SH-SY5Y (cell line): ENCODE measurements around the gene OLIG2.

ENCODE experiments used
- GATA2 ChIP-seq: IDR thresholded peaks from 2 replicates; pipeline ENCODE4 v1.6.1; 2011; ENCODE audit warnings: mild to moderate bottlenecking, low read depth, low read length
- GATA3 ChIP-seq: IDR thresholded peaks from 2 replicates; pipeline ENCODE4 v1.6.1; 2011; ENCODE audit warnings: low read depth, mild to moderate bottlenecking, low read length, moderate library complexity

The OLIG2 gene

GRCh38 chr21:33058957-33059356, 33.2 kb downstream of the OLIG2 start:
- no peak for TF ChIP-seq GATA2
- TF ChIP-seq GATA3: no peak

DNA sequence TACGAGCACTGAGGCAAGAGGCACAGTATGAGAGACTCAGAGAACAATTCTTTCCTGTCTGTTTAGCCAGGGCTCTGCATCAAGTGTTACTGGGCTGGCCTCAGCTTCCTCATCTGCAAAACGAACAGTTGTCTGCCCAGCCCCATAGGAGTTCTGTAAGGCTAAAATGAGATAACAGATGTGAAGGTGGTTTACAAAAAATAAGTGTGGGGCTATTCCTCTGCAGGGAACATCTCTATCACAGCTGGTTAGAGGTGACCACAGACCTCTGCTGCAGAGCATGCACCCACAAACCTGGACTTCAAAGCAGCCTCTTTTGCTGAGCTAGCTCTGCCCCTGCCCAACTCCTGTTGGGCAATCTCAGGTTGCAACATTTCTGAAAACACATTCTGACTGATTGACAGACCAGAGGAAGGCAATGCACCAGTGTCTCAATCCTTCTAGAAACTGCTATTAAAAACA, 33.7 kb downstream of the OLIG2 start:
- TF ChIP-seq GATA3 (no peak), GATA2 (no peak)

- TF ChIP-seq GATA3 (no peak), GATA2 (no peak)
Measured at GRCh38 chr21:33061233-33061632, 35.5 kb downstream of the OLIG2 start.

GRCh38 chr21:33063375-33063883, 37.7 kb downstream of the OLIG2 start:
- TF ChIP-seq GATA3: no peak
- TF ChIP-seq GATA2: no peak

DNA sequence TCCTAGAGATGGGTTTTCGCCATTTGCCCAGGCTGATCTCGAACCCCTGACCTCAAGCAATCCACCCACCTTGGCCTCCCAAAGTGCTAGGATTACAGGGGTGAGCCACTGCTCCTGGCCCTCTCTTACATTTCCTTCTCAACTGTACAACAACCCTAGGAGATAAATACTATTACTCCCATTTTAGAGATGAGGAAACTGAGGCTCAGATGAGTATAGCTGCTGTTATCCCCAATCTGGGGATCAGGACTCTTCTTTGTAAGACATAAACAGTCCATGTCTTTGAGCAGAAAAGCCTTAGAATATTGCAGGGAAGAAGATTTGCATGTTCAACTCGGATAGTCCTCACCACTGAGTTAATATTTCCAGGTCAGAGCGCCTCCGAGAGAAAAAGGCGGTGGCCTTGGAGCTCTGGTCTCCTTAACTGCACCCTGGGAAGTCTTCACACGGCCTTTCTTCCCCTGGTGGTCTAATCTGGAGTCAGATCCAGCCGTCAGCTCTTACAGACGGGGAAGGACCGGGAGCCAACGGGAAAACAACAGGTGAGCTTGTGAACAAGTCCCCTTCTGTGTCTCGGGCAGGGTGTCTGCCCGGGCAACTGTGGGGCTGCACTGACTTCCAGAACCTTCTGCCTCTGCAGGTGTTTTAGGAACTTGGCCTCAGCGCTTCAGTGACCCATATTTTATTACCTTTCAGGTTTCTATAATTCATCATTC, 38.3 kb downstream of the OLIG2 start:
- TF ChIP-seq GATA2: no peak
- TF ChIP-seq GATA3: no peak

- no peak for TF ChIP-seq GATA2
- no peak for TF ChIP-seq GATA3
Measured at GRCh38 chr21:33064623-33065390, 39.1 kb downstream of the OLIG2 start.

DNA sequence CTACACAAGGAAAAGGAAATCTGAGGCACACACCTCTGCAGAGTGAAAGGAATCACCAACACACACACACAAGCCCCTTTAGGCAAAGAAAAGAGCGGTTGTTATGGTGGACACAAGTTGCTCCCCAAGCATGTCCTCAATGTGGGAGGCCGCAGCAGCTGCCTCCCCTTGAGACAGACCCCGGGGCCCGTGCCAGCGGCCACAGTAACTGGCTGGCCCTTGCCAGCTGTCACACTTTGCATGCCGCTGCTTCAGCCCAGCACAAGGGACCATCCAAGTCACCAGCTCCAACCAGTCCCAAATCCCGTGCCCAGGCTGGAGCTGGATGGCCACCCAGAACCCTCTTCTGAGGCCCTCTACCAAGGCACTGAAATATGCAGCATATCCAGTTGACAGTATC, 41.3 kb downstream of the OLIG2 start:
- TF ChIP-seq GATA2 (no peak), GATA3 (no peak)

GRCh38 chr21:33067457-33067856, 41.7 kb downstream of the OLIG2 start:
- TF ChIP-seq GATA3 (no peak), GATA2 (no peak)

DNA sequence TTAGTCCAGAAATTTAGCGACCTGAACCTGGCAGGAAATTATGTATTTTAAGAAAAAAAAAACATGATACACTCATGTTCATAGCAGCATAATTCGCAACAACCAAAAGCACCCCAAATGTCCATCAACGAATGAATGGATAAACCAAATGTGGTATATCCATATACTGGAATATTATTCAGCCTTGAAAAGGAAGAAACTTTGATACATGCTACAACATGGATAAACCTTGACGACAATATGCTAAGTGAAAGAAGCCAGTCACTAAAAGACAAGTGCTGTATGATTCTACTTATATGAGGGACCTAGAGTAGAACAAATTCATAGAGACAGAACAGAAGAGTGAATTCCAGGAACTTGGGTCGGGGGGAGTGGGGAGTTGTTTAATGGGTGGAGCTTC, 43.5 kb downstream of the OLIG2 start:
- no peak for TF ChIP-seq GATA3
- no peak for TF ChIP-seq GATA2

DNA sequence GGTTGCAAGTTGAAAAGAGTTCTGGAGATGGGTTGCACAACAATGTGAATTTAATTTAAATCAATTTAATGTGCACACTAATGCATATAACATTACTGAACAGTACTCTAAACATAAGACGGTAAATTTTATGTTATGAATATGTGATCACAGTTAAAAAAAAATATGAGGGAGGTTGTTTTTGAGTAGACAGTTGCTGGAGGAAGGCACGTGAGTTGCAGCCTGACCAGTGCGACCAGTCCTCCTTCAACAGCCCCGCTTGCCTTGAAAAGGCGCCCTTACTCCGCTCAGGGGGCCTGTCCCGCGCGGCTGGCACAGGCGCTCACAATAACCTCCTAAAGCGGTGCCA, 43.9 kb downstream of the OLIG2 start:
- TF ChIP-seq GATA2 (no peak), GATA3 (no peak)

DNA sequence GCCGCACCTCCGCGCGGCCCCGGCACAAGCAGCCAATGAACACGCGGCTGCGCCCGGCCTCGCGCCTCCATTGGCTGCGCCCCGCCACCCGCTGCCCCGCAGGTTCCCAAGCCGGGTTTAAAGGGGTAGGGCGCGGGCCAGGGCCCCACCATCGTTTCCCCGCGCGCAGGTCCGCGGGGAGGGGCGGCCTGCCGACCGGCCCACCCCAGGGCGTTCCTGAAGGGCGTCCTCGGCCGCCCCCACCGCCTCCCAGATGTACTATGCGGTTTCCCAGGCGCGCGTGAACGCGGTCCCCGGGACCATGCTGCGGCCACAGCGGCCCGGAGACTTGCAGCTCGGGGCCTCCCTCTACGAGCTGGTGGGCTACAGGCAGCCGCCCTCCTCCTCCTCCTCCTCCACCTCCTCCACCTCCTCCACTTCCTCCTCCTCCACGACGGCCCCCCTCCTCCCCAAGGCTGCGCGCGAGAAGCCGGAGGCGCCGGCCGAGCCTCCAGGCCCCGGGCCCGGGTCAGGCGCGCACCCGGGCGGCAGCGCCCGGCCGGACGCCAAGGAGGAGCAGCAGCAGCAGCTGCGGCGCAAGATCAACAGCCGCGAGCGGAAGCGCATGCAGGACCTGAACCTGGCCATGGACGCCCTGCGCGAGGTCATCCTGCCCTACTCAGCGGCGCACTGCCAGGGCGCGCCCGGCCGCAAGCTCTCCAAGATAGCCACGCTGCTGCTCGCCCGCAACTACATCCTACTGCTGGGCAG, 44.4 kb downstream of the OLIG2 start, which contains the start of gene OLIG1:
Gene OLIG1 (plus strand): TSS at position 148 of the 750 bp plus-strand sequence. CDS start 106 bp downstream, at position 254.
- TF ChIP-seq GATA2: no peak

DNA sequence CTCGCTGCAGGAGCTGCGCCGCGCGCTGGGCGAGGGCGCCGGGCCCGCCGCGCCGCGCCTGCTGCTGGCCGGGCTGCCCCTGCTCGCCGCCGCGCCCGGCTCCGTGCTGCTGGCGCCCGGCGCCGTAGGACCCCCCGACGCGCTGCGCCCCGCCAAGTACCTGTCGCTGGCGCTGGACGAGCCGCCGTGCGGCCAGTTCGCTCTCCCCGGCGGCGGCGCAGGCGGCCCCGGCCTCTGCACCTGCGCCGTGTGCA, 44.9 kb downstream of the OLIG2 start:
- TF ChIP-seq GATA3: no peak
- no peak for TF ChIP-seq GATA2

GRCh38 chr21:33070998-33071769, 45.4 kb downstream of the OLIG2 start:
- TF ChIP-seq GATA2 (no peak), GATA3 (no peak)

- no peak for TF ChIP-seq GATA2
- TF ChIP-seq GATA3: no peak
Measured at GRCh38 chr21:33071770-33072306, 46.1 kb downstream of the OLIG2 start.

GRCh38 chr21:33073636-33074035, 47.9 kb downstream of the OLIG2 start:
- TF ChIP-seq GATA3: no peak
